Keratinocyte (primary cell): ENCODE data around the gene CD2. TPM values are rescaled to one million over a fixed set of nuclear protein-coding genes. Genes with fewer than 3 reads are reported as not detected.

Experiments used
- DNase-seq: peaks from one replicate; pipeline ENCODE4 v3.0.0-alpha.2; 2011; ENCODE audit warnings: low read depth, missing footprints, low spot score
- FAIRE-seq: peaks from 2 replicates; lab custom pipeline; 2011; peaks lifted over from hg19 to GRCh38; lab: Jason Lieb, UNC
- H2AFZ ChIP-seq: 2 replicates; pipeline ENCODE4 v1.6.0; 2012; ENCODE audit warnings: low read length, control low read depth, inconsistent platforms; ENCODE audit not compliant: control insufficient read depth
- H3K27ac ChIP-seq: 2 replicates; pipeline ENCODE4 v1.5.1; 2011; ENCODE audit warnings: low read length; ENCODE audit not compliant: control insufficient read depth, insufficient read depth
- H3K27me3 ChIP-seq: 3 replicates; pipeline ENCODE4 v1.6.0; 2011; ENCODE audit warnings: low read length; ENCODE audit not compliant: control insufficient read depth, insufficient read depth; ENCODE audit errors: extremely low read depth
- H3K36me3 ChIP-seq, 2 experiments: 2 replicates in 1 of 2; 3 replicates in 1 of 2; pipeline ENCODE4 v1.5.1; 2011; ENCODE audit warnings: low read length in 2 of 2, mild to moderate bottlenecking in 1 of 2; ENCODE audit not compliant: control insufficient read depth in 2 of 2, insufficient read depth in 2 of 2; ENCODE audit errors: extremely low read depth in 1 of 2
- H3K4me1 ChIP-seq: 3 replicates; pipeline ENCODE4 v1.5.1; 2011; ENCODE audit warnings: low read length; ENCODE audit not compliant: control insufficient read depth, insufficient read depth; ENCODE audit errors: extremely low read depth
- H3K4me2 ChIP-seq: 3 replicates; pipeline ENCODE4 v1.6.0; 2011; ENCODE audit warnings: low read depth, low read length; ENCODE audit not compliant: control insufficient read depth, insufficient read depth; ENCODE audit errors: extremely low read depth
- H3K4me3 ChIP-seq, 3 experiments: fragments of 200-600 bp in 1 of 3; sonication (generic) in 1 of 3; 2 replicates in 2 of 3; 3 replicates in 1 of 3; pipeline ENCODE4 v1.5.1; 2011 to 2016; ENCODE audit warnings: low read length in 3 of 3, mild to moderate bottlenecking in 3 of 3, control low read depth in 2 of 3, inconsistent platforms in 1 of 3, low read depth in 1 of 3, mixed read lengths in 1 of 3, mixed run types in 1 of 3, moderate library complexity in 1 of 3; ENCODE audit not compliant: control insufficient read depth in 2 of 3, insufficient read depth in 2 of 3; ENCODE audit errors: extremely low read depth in 1 of 3
- H3K79me2 ChIP-seq: 2 replicates; pipeline ENCODE4 v1.6.0; 2012; ENCODE audit warnings: low read length; ENCODE audit not compliant: control insufficient read depth, insufficient read depth
- H3K9ac ChIP-seq: 3 replicates; pipeline ENCODE4 v1.6.0; 2011; ENCODE audit warnings: low read length; ENCODE audit not compliant: control insufficient read depth, insufficient read depth; ENCODE audit errors: extremely low read depth
- H3K9me1 ChIP-seq: 3 replicates; pipeline ENCODE4 v1.6.0; 2011; ENCODE audit warnings: low read length; ENCODE audit not compliant: control insufficient read depth, insufficient read depth; ENCODE audit errors: extremely low read depth
- H3K9me3 ChIP-seq: 2 replicates; pipeline ENCODE4 v1.5.1; 2012; ENCODE audit warnings: low read depth, low read length; ENCODE audit not compliant: control insufficient read depth
- H4K20me1 ChIP-seq: 3 replicates; pipeline ENCODE4 v1.6.0; 2011; ENCODE audit warnings: low read length; ENCODE audit not compliant: control insufficient read depth, insufficient read depth; ENCODE audit errors: extremely low read depth
- CTCF ChIP-seq, 3 experiments: IDR thresholded peaks in 1 of 3; conservative IDR thresholded peaks in 1 of 3; optimal IDR thresholded peaks in 1 of 3; 2 replicates in 2 of 3; 3 replicates in 1 of 3; pipeline versions ENCODE3 to v1.5.1; 2011; ENCODE audit warnings: low read length in 3 of 3, mild to moderate bottlenecking in 3 of 3, moderate library complexity in 2 of 3, control low read depth in 1 of 3, inconsistent platforms in 1 of 3; ENCODE audit not compliant: insufficient read depth in 2 of 3; ENCODE audit errors: extremely low read depth in 1 of 3
- EZH2 ChIP-seq: IDR thresholded peaks from one replicate; pipeline ENCODE4 v1.6.1; 2012; ENCODE audit warnings: inconsistent platforms, mild to moderate bottlenecking, low read length, moderate library complexity
- dilution Hi-C: fragments of 300-500 bp; cut with MboI; formaldehyde crosslinking; loops from one replicate; pipeline ENCODE4 v1.7.0; 2020; ENCODE audit warnings: low sequenced_read_pairs; ENCODE audit not compliant: extremely low pct_ligation_motif_present
- polyA minus RNA-seq, 3 experiments: library from RNA; depleted of rRNA, polyadenylated mRNA; stranded (reverse); fragments of >200 nt; gene quantifications; 1 replicate in 1 of 3; 2 replicates in 1 of 3; 3 replicates in 1 of 3; pipeline ENCODE4 v1.2.3, GENCODE V29; 2011
- polyA plus RNA-seq, 5 experiments: library from polyadenylated mRNA; depleted of rRNA in 3 of 5; stranded (reverse) in 3 of 5; stranded (forward) in 1 of 5; unstranded in 1 of 5; fragments of >200 nt; gene quantifications; 1 replicate in 1 of 5; 2 replicates in 3 of 5; 3 replicates in 1 of 5; pipeline versions ENCODE4 v1.2.1 to v1.2.3, GENCODE V29; 2011 to 2012; ENCODE audit warnings: missing spikeins in 2 of 5, low read depth in 1 of 5, low replicate concordance in 1 of 5

CD2 gene
- polyA plus RNA-seq (not detected in 3 replicates), polyA minus RNA-seq (not detected in 3 replicates)
- not detected for polyA plus RNA-seq (2011; ENCODE audit: low read depth)
- not detected in 2 replicates for polyA plus RNA-seq (2011; cell fraction: cytosol; rRNA removed)
- not detected in 2 replicates for polyA plus RNA-seq (2011; cell fraction: nucleus; rRNA removed)
- polyA plus RNA-seq (2012; ENCODE audit: low replicate concordance): not detected in 2 replicates
- polyA minus RNA-seq (2011; cell fraction: cytosol; rRNA and poly(A)+ RNA removed): not detected
- not detected in 2 replicates for polyA minus RNA-seq (2011; cell fraction: nucleus; rRNA and poly(A)+ RNA removed)

GRCh38 chr1:116754198-116754977 is at the start of gene CD2:
Gene CD2, plus strand, starts transcription at chr1:116754430. Its CDS starts 63 bp downstream, at chr1:116754493.
- no peaks in the 10 kb centered on the region for H3K79me2 ChIP-seq
- dilution Hi-C loops: no loop called here
- H3K36me3 ChIP-seq: no peaks in the 10 kb centered on the region
- H3K4me1 ChIP-seq: no peaks in the 10 kb centered on the region
- no peak within 1 kb of the TSS for H3K9ac ChIP-seq
- no peaks in the 10 kb centered on the region for H3K9me1 ChIP-seq
- FAIRE-seq (no peak), DNase-seq (no peak)
- H4K20me1 ChIP-seq: no peaks in the 10 kb centered on the region
- no peak within 1 kb of the TSS for H2AFZ ChIP-seq
- no peaks in the 10 kb centered on the region for H3K27me3 ChIP-seq
- no peak within 1 kb of the TSS for H3K4me2 ChIP-seq
- H3K27ac ChIP-seq: no peak within 1 kb of the TSS
- no peak within 1 kb of the TSS for H3K4me3 ChIP-seq
- TF ChIP-seq CTCF (optimal IDR thresholded peaks at IDR 0.05 in 1 of 3, IDR thresholded peaks at IDR 0.05 in 1 of 3, conservative IDR thresholded peaks at IDR 0.05 in 1 of 3; ENCODE audit: extremely low read depth in 1 of 3, insufficient read depth in 2 of 3, low read length in 3 of 3): no peak
- H3K9me3 ChIP-seq: no peaks in the 10 kb centered on the region

GRCh38 chr1:116706123-116706522 is 48.1 kb upstream of the CD2 start:
- dilution Hi-C loops: no loop called here
- H3K79me2 ChIP-seq: no peaks in the 10 kb centered on the region
- H3K36me3 ChIP-seq: no peaks in the 10 kb centered on the region
- H3K27ac ChIP-seq: no peak overlapping the region
- H3K4me2 ChIP-seq: no peak overlapping the region
- no peak overlapping the region for H3K4me3 ChIP-seq
- no peak for FAIRE-seq
- H3K9ac ChIP-seq: no peak overlapping the region
- no peaks in the 10 kb centered on the region for H4K20me1 ChIP-seq
- no peaks in the 10 kb centered on the region for H3K9me1 ChIP-seq
- no peak for TF ChIP-seq CTCF (optimal IDR thresholded peaks at IDR 0.05 in 1 of 3, IDR thresholded peaks at IDR 0.05 in 1 of 3, conservative IDR thresholded peaks at IDR 0.05 in 1 of 3; ENCODE audit: extremely low read depth in 1 of 3, insufficient read depth in 2 of 3, low read length in 3 of 3)
- no peak for TF ChIP-seq EZH2
- H3K9me3 ChIP-seq: no peaks in the 10 kb centered on the region
- no peak for DNase-seq
- no peaks in the 10 kb centered on the region for H3K27me3 ChIP-seq
- H3K4me1 ChIP-seq: no peaks in the 10 kb centered on the region
- no peak overlapping the region for H2AFZ ChIP-seq
